ENCODE measurements around the gene ZBTB8A.
A peak's percentile ranks its signal among the peaks of the same experiment; 100 is the strongest.
"Not testable (repeated sequence)": the region's sequence is repeated elsewhere in the genome, so short reads cannot be mapped to it uniquely, and the experiment has no call there.

ZBTB8A gene

GRCh38 chr1:32619701-32620485, 80.7 kb downstream of the ZBTB8A start:
- peak; percentile 43 for DNase-seq (ENCODE audit: low read depth)

DNA sequence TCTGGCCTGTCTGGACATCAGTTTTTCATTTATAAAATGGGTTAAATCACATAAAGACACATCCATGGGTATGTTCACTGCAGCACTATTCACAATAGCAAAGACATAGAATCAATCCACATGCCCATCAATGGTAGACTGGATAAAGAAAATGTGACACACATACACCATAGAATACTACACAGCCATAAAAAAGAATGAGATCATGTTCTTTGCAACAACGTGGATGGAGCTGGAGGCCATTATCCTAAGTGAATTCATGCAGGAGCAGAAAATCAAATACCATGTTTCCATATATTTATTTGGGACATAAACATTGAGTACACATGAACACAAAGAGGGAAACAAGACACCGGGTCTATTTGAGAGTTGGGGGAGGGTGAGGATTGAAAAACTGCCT, 83.0 kb downstream of the ZBTB8A start:
- no peak for DNase-seq (ENCODE audit: low read depth)

- DNase-seq (ENCODE audit: low read depth) = no peak
Observed at GRCh38 chr1:32622806-32623681, 83.8 kb downstream of the ZBTB8A start.

GRCh38 chr1:32623775-32624174, 84.5 kb downstream of the ZBTB8A start:
- no peak for DNase-seq (ENCODE audit: low read depth)

DNA sequence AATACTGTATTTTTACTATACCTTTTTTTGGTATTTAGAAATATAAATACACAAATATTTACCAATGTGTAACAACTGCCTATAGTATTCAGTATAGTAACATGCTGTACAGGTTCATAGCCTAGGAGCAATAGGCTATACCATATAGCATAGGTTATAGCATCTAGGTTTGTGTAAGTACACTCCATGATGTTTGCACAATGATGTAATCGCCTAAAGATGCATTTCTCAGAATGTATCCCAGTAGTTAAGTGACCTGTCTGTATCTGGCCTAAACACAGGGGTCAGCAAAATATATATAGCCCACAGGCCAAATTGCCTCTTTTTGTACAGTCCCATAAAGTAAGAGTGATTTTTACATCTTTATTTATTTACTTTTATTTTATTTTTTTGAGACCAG, 86.9 kb downstream of the ZBTB8A start:
- no peak for DNase-seq (ENCODE audit: low read depth)

- DNase-seq (ENCODE audit: low read depth) = no peak
Observed at GRCh38 chr1:32627596-32628162, 88.5 kb downstream of the ZBTB8A start.

GRCh38 chr1:32630173-32630572, 90.9 kb downstream of the ZBTB8A start:
- not testable (repeated sequence) for DNase-seq (ENCODE audit: low read depth)

GRCh38 chr1:32632829-32633228, 93.6 kb downstream of the ZBTB8A start:
- no peak for DNase-seq (ENCODE audit: low read depth)

DNA sequence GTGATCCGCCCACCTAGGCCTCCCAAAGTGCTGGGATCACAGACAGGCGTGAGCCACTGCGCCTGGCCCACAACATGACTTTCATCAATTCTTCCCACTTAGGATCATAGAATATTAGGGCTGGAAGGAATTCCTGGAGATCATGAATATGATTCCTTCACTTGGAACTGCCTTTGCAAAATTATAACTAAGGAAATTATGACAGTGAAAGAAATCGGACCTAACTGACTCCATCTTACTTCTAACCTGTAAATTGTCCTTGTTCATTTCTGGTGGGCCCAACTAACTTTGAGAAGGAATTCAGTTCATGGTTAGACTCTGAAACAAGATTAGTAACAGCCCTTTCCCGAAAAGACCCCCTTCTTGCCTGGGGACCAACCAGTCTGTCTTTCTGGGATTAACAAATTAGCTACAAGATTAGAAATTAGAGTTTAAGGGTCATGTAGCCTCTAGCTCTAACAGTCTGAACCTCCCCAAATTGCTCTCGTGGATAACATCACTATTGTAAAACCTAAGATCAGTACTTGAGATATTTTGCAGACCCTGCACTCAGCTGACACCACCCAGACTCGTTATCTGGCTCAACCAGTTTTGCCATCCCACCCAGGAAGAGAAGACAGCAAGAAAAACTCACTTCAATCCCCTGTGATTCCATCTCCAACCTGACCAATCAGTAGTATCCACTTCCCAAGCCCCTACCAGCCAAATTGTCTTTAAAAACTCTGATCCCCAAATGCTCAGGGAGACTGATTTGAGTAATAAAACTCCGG, 96.5 kb downstream of the ZBTB8A start:
- no peak for DNase-seq (ENCODE audit: low read depth)

- no peak for DNase-seq (ENCODE audit: low read depth)
Observed at GRCh38 chr1:32636914-32637645, 97.9 kb downstream of the ZBTB8A start.

DNA sequence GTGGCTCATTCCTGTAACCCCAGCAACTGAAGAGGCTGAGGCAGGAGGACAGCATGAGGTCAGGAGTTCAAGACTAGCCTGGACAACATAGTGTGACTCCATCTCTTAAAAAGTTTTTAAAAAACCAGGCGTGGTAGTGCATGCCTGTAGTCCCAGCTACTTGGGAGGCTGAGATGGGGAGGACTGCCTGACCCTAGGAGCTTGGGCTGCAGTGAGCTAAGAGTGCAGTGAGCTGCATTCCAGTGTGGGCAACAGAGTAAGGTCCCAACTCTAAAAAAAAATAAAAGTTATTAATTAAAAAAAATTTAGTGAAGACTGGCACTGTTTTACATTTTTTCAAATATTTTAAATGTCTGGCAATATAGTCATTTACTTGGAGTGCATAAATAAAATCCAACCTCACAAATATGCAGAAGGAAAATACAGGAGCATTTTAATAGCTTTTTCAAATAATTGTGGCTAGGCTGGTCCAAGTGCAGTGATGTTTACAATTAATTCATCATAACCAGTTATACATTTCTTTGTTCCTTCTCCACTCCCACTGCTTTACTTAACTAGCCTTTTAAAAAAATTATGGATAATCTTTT, 100.4 kb downstream of the ZBTB8A start:
- no peak for DNase-seq (ENCODE audit: low read depth)

GRCh38 chr1:32642292-32642827, 103.1 kb downstream of the ZBTB8A start:
- DNase-seq (ENCODE audit: low read depth) = not testable (repeated sequence)

GRCh38 chr1:32644426-32644825, 105.2 kb downstream of the ZBTB8A start:
- DNase-seq (ENCODE audit: low read depth) = no peak

DNA sequence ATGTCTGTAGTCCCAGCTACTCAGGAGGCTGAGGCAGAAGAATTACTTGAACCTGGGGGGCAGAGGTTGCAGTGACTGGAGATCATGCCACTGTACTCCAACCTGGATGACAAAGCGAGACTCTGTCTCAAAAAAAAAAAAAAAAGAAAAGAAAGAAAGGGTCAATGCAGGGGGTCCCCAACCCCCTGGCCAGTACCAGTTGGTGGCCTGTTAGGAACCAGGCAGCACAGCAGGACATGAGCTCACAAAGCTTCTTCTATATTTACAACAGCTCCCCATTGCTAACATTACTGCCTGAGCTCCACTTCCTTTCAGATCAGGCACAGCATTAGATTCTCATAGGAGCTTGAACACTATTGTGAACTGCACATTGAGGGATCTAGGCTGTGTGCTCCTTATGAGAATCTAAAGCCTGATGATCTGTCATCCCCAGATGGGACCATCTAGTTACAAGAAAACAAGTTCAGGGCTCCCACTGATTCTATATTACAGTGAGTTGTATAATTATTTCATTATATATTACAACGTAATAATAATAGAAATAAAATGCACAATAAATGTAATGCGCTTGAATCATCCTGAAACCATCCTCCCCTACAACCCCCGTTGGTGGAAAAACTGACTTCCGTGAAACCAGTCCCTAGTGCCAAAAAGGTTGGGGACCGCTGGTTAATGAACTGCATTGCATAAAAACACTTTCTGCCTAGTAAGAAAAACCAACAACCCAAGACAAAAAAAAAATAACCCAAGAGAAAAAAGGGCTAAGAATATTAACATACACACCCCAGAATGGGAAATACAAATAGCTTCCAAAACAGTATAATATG, 108.3 kb downstream of the ZBTB8A start:
- no peak for DNase-seq (ENCODE audit: low read depth)

DNA sequence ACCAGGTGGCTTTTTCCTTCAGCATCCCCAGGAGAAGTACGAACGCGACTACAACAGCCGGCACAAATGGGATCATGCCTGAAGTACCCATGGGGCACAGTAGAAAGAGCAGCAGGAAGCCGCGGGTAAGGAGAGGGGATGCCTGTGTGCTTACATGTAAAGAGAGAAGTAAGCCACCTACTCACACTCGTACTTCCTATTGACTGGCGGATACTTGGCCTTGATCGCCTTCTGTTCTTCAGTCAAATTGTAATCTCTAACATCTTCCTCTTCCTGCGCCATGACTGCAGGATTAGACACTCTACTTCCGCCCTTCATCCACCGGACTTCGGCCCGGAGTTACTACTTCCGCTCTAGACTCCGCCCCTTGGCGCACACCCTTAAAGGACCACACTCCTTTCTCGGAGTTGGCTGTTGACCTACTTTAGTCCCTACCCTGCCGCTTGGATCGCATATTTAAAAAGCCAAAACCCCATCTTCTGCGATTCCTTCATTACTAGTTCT, 111.1 kb downstream of the ZBTB8A start, which contains the start of gene ZBTB8OS:
ZBTB8OS (minus strand) TSS at position 303 of the 504 bp plus-strand sequence; CDS start at position 282, 21 bp downstream.
- DNase-seq (ENCODE audit: low read depth) = peak; percentile 96

- DNase-seq (ENCODE audit: low read depth) = peak; percentile 97
Observed at GRCh38 chr1:32650752-32651460, 111.7 kb downstream of the ZBTB8A start, which contains the start of gene RBBP4. Gene RBBP4, plus strand, starts transcription at chr1:32651208. Its CDS starts 99 bp downstream, at chr1:32651307.

DNA sequence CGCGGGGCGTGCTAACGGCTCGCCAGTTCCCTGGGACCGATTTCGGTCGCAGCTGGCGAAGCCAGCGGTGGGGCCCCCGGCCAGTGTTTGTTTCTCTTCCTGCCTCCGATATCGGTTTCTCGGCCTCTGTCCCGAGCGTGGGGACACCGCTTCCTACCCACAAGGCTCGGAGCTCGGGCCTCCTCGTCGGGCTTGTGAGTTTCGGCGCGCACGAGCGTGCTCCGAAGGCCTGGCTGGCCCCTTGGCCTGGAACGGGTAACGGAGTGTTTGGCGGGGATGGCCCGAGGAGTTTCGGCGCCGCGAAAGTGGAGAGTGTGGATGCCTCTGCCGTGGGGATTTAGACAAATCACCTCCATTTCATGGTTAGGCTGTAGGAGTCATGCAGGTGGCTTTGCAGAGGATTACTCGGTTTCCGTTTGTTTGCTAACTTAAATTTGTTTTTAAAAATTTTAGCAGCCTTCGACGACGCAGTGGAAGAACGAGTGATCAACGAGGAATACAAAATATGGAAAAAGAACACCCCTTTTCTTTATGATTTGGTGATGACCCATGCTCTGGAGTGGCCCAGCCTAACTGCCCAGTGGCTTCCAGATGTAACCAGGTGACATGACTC, 112.3 kb downstream of the ZBTB8A start:
- peak; percentile 60 for DNase-seq (ENCODE audit: low read depth)

Data from ELR (cell line).